Panc1 (cell line): ENCODE results near the gene PAH. TPM values are rescaled to one million over a fixed set of nuclear protein-coding genes. Genes with fewer than 3 reads are reported as not detected.

Source experiments
- ATAC-seq: fragments of 200-7000 bp; cut with Tn5 transposase; 2 replicates; pipeline ENCODE4 v1.9.1; 2020; ENCODE audit warnings: mild to moderate bottlenecking, moderate library complexity
- BruUV-seq: library from RNA; stranded (reverse); fragments of 400-500 nt; replicated peaks from 2 replicates; lab custom pipeline; 2021; lab: Mats Ljungman, UMichigan
- CTCF ChIA-PET: fragments of 300-600 bp; sonication (Branson Sonifier 250); formaldehyde crosslinking; loops from one replicate; lab custom pipeline; 2022; ENCODE audit warnings: antibody characterized with exemption; lab: Charles Lee
- POLR2A ChIA-PET: fragments of 300-600 bp; sonication (Branson Sonifier 250); formaldehyde crosslinking; loops from one replicate; lab custom pipeline; 2022; ENCODE audit warnings: antibody characterized with exemption; lab: Charles Lee
- DNase-seq: peaks from one replicate; pipeline ENCODE4 v3.0.0-alpha.2; 2010; ENCODE audit warnings: low read depth, low spot score
- H3K27ac ChIP-seq: 2 replicates; pipeline ENCODE4 v1.5.1; 2011; ENCODE audit warnings: mild to moderate bottlenecking, low read length, inconsistent platforms
- H3K27me3 ChIP-seq: fragments of 200-500 bp; sonication (Bioruptor generic); 2 replicates; pipeline ENCODE4 v1.6.0; 2014; ENCODE audit warnings: low read length, inconsistent platforms; ENCODE audit not compliant: control insufficient read depth, insufficient read depth
- H3K36me3 ChIP-seq: fragments of 200-500 bp; sonication (Bioruptor generic); 2 replicates; pipeline ENCODE4 v1.5.1; 2014; ENCODE audit warnings: inconsistent platforms, mild to moderate bottlenecking, low read length, moderate library complexity; ENCODE audit not compliant: control insufficient read depth, insufficient read depth
- H3K4me1 ChIP-seq: 2 replicates; pipeline ENCODE4 v1.5.1; 2011; ENCODE audit warnings: inconsistent platforms, mild to moderate bottlenecking, low read length, moderate library complexity; ENCODE audit not compliant: control insufficient read depth, insufficient read depth
- H3K4me3 ChIP-seq, 2 experiments: 2 replicates each; pipeline ENCODE4 v1.5.1; 2011 to 2012; ENCODE audit warnings: low read depth in 2 of 2, low read length in 2 of 2, mild to moderate bottlenecking in 2 of 2, inconsistent platforms in 1 of 2, moderate library complexity in 1 of 2
- H3K9me3 ChIP-seq: fragments of 200-500 bp; sonication (Bioruptor generic); 2 replicates; pipeline ENCODE4 v1.5.1; 2014; ENCODE audit warnings: low read depth, mild to moderate bottlenecking, inconsistent platforms, low read length, moderate library complexity; ENCODE audit not compliant: control insufficient read depth, insufficient read depth
- POLR2AphosphoS5 ChIP-seq: IDR thresholded peaks from 2 replicates; pipeline ENCODE4 v1.6.1; 2012; ENCODE audit warnings: mild to moderate bottlenecking, low read depth, low read length, moderate library complexity
- SIN3A ChIP-seq: IDR thresholded peaks from 2 replicates; pipeline ENCODE4 v1.6.1; 2012; ENCODE audit warnings: low read depth, mild to moderate bottlenecking, low read length, moderate library complexity, borderline replicate concordance; ENCODE audit not compliant: insufficient read depth
- TCF7L2 ChIP-seq: IDR thresholded peaks from 2 replicates; pipeline ENCODE4 v1.6.1; 2011; ENCODE audit warnings: mild to moderate bottlenecking, low read depth, low read length, inconsistent platforms
- in situ Hi-C: cut with HindIII; loops from 2 replicates; pipeline ENCODE4 v1.10.0; 2016; ENCODE audit warnings: low sequenced_read_pairs, low pct_unique_long_range_greater_than_20kb
- intact Hi-C: fragments of 100-400 bp; cut with micrococcal nuclease; formaldehyde crosslinking; loops from one replicate; pipeline ENCODE4 v1.10.0; 2022; ENCODE audit not compliant: unreplicated experiment
- total RNA-seq: library from RNA; stranded (reverse); gene quantifications from one replicate; pipeline ENCODE4 v1.2.1, GENCODE V29; 2021; ENCODE audit not compliant: unreplicated experiment
- TF ChIP-seq, protein P1 (sequence below), 2 experiments: IDR thresholded peaks; 2 replicates each; pipeline ENCODE4 v1.6.1; 2011 to 2012; ENCODE audit warnings: low read depth in 2 of 2, control low read depth in 1 of 2, low read length in 1 of 2, mild to moderate bottlenecking in 1 of 2, moderate library complexity in 1 of 2; ENCODE audit not compliant: insufficient read depth in 1 of 2
- TF ChIP-seq, protein P2 (sequence below): fragments of 450-650 bp; IDR thresholded peaks from 2 replicates; pipeline ENCODE4 v1.5.1; 2017; ENCODE audit warnings: mild to moderate bottlenecking

Gene PAH
- total RNA-seq, 1 experiment from 2014 or later: 0.51 TPM

DNA sequence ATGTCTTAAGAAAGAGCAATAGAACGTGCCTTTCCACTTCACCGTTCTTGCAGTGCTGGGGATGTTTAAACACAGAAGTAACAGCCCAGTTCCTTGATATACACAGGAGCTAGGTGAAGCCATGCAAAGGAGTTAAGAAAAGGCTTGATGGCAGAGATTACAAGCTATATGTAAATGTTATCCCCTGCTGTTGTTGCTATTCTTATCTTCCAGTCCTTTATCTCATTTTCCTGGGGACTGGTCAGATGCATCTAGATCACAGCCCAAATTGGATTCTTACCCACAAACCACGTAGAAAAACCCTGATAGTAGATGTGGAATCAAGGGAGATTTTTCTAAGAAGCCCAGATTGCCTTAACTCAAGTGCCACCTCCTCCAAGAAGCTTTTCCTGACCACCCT is 45.9 kb upstream of the PAH start:
- in situ Hi-C loops: no loop called here
- Histone ChIP-seq H3K4me3 (no peak overlapping the region), H3K27ac (no peak overlapping the region), H3K9me3 (no peaks in the 10 kb centered on the region), H3K36me3 (no peaks in the 10 kb centered on the region), H3K4me1 (no peaks in the 10 kb centered on the region), H3K27me3 (peaks cover 26% of the 10 kb centered on the region)
- no peak for DNase-seq
- ChIA-PET POLR2A (no interaction called here), CTCF (no interaction called here)
- no TSS peak for BruUV-seq
- TF ChIP-seq, protein P1, sequence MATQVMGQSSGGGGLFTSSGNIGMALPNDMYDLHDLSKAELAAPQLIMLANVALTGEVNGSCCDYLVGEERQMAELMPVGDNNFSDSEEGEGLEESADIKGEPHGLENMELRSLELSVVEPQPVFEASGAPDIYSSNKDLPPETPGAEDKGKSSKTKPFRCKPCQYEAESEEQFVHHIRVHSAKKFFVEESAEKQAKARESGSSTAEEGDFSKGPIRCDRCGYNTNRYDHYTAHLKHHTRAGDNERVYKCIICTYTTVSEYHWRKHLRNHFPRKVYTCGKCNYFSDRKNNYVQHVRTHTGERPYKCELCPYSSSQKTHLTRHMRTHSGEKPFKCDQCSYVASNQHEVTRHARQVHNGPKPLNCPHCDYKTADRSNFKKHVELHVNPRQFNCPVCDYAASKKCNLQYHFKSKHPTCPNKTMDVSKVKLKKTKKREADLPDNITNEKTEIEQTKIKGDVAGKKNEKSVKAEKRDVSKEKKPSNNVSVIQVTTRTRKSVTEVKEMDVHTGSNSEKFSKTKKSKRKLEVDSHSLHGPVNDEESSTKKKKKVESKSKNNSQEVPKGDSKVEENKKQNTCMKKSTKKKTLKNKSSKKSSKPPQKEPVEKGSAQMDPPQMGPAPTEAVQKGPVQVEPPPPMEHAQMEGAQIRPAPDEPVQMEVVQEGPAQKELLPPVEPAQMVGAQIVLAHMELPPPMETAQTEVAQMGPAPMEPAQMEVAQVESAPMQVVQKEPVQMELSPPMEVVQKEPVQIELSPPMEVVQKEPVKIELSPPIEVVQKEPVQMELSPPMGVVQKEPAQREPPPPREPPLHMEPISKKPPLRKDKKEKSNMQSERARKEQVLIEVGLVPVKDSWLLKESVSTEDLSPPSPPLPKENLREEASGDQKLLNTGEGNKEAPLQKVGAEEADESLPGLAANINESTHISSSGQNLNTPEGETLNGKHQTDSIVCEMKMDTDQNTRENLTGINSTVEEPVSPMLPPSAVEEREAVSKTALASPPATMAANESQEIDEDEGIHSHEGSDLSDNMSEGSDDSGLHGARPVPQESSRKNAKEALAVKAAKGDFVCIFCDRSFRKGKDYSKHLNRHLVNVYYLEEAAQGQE (IDR thresholded peaks at IDR 0.05; ENCODE audit: insufficient read depth in 1 of 2, low read depth in 2 of 2, low read length in 1 of 2): no peak
- TF ChIP-seq TCF7L2: no peak
- TF ChIP-seq, protein P2, sequence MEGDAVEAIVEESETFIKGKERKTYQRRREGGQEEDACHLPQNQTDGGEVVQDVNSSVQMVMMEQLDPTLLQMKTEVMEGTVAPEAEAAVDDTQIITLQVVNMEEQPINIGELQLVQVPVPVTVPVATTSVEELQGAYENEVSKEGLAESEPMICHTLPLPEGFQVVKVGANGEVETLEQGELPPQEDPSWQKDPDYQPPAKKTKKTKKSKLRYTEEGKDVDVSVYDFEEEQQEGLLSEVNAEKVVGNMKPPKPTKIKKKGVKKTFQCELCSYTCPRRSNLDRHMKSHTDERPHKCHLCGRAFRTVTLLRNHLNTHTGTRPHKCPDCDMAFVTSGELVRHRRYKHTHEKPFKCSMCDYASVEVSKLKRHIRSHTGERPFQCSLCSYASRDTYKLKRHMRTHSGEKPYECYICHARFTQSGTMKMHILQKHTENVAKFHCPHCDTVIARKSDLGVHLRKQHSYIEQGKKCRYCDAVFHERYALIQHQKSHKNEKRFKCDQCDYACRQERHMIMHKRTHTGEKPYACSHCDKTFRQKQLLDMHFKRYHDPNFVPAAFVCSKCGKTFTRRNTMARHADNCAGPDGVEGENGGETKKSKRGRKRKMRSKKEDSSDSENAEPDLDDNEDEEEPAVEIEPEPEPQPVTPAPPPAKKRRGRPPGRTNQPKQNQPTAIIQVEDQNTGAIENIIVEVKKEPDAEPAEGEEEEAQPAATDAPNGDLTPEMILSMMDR: no peak
- no peak for ATAC-seq
- intact Hi-C loops: no loop called here

GRCh38 chr12:102962532-102962931 is 45.5 kb upstream of the PAH start:
- no TSS peak for BruUV-seq
- ATAC-seq (no peak), DNase-seq (no peak)
- CTCF ChIA-PET: no interaction called here
- in situ Hi-C loops (no loop called here), intact Hi-C loops (no loop called here)
- Histone ChIP-seq H3K27me3 (peaks cover 26% of the 10 kb centered on the region), H3K36me3 (no peaks in the 10 kb centered on the region), H3K9me3 (no peaks in the 10 kb centered on the region), H3K4me1 (no peaks in the 10 kb centered on the region), H3K4me3 (no peak overlapping the region), H3K27ac (no peak overlapping the region)
- POLR2A ChIA-PET: no interaction called here
- TF ChIP-seq, protein P1 (IDR thresholded peaks at IDR 0.05; ENCODE audit: insufficient read depth in 1 of 2, low read depth in 2 of 2, low read length in 1 of 2): no peak
- TF ChIP-seq SIN3A (no peak), TCF7L2 (no peak), POLR2AphosphoS5 (no peak)
- TF ChIP-seq, protein P2: no peak
